ENCODE measurements around the gene KCNN2. TPM values are rescaled to one million over a fixed set of nuclear protein-coding genes. Genes with fewer than 3 reads are reported as not detected.

Gene KCNN2
- total and polyA plus RNA-seq, 2 of the 4 experiments (the other 2 are of a cell fraction), result 2.2 to 8.8 TPM

DNA sequence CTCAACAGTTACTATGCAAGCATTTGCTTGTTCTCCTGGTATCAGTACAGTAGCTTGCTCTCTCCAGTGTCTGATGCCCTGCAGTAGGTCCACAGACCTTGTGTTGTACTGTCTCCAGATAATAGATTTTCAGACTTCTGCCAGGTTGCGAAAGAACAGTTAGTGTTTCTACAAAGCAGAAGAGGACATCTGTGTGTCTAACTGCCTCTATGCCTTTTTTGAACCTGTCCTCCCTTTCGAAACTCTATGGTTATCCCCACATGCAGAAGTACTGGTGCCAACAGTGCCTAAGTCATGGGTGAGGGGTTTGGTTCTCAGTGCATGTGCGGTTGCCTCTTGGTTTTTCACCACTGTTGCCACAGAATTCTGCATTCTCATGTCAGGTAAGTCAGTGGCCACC is 45.9 kb downstream of the KCNN2 start:
- Histone ChIP-seq H3K18ac (ENCODE audit: low read depth, low read length) (no peak overlapping the region), H4K5ac (ENCODE audit: low read depth, low read length) (no peak overlapping the region), H3K23ac (ENCODE audit: low read depth, low read length) (no peak overlapping the region), H2BK20ac (ENCODE audit: low read depth, low read length) (no peak overlapping the region), H3K4me2 (ENCODE audit: low read depth, low read length) (no peak overlapping the region), H2BK120ac (ENCODE audit: low read depth, low read length) (no peak overlapping the region), H3K9me1 (ENCODE audit: insufficient read depth, low read length) (no peaks in the 10 kb centered on the region; the same call in 1 of the 2 replicates), H2BK5ac (ENCODE audit: low read depth, low read length, poor library complexity, severe bottlenecking) (no peak overlapping the region), H3K9me3 (ENCODE audit: control insufficient read depth, insufficient read depth, low read length) (no peaks in the 10 kb centered on the region), H3K36me3 (ENCODE audit: control insufficient read depth, insufficient read depth, low read length) (no peaks in the 10 kb centered on the region), H2AK5ac (ENCODE audit: low read depth, low read length) (no peak overlapping the region), H4K8ac (ENCODE audit: low read depth in 2 of 2, low read length in 2 of 2) (no peak overlapping the region), H3K56ac (ENCODE audit: extremely low read depth, insufficient read depth, low read length) (no peak overlapping the region), H3K9ac (ENCODE audit: low read depth, low read length) (no peak overlapping the region), H3K4me3 (ENCODE audit: insufficient read depth, low read depth, low read length) (no peak overlapping the region), H2AK9ac (replicated peaks; ENCODE audit: low read depth, low read length, poor library complexity) (no peak overlapping the region), H3K4ac (ENCODE audit: low read depth, low read length) (no peak overlapping the region), H3K14ac (replicated peaks; ENCODE audit: low read depth, low read length) (no peak overlapping the region), H2BK15ac (ENCODE audit: low read depth, low read length) (no peak overlapping the region), H4K91ac (ENCODE audit: insufficient read depth, low read depth, low read length) (no peak overlapping the region), H3K4me1 (ENCODE audit: control insufficient read depth, insufficient read depth, low read length) (peaks cover 4% of the 10 kb centered on the region; the same call in 1 of the 2 replicates), H4K20me1 (ENCODE audit: insufficient read depth, low read length) (no peaks in the 10 kb centered on the region), H3K27me3 (ENCODE audit: control insufficient read depth, insufficient read depth, low read length) (no peaks in the 10 kb centered on the region), H2AFZ (replicated peaks; ENCODE audit: low read length, poor library complexity) (no peak overlapping the region), H3K27ac (ENCODE audit: insufficient read depth, low read length) (no peak overlapping the region), H3K79me1 (ENCODE audit: low read depth in 1 of 2, low read length in 2 of 2) (no peaks in the 10 kb centered on the region)
- DNase-seq (no peak), ATAC-seq (ENCODE audit: low read depth) (no peak)
- intact Hi-C loops (cut with micrococcal nuclease), result no loop called here
- no TSS peak for BruUV-seq (replicated peaks)
- ChIA-PET POLR2A (ENCODE audit: unreplicated experiment) (no interaction called here), CTCF (no interaction called here)
- WGBS, 2 experiments (ENCODE audit: extremely low coverage in 2 of 2, insufficient read length in 1 of 2), result 100% methylated on average over 1 of the region's 3 CpGs; no CpG with 5 or more reads in 1 of the 2 experiments
- in situ Hi-C loops (cut with MboI; ENCODE audit: low sequenced_read_pairs), result no loop called here
- dilution Hi-C loops (cut with HindIII; ENCODE audit: low sequenced_read_pairs, unreplicated experiment), result no loop called here
- TF ChIP-seq RFX5 (IDR thresholded peaks at IDR 0.05; ENCODE audit: low read depth, low read length) (no peak), MAZ (IDR thresholded peaks at IDR 0.05; ENCODE audit: borderline replicate concordance, low read depth, low read length) (no peak), BHLHE40 (IDR thresholded peaks at IDR 0.05; ENCODE audit: low read depth, low read length) (no peak), CEBPB (IDR thresholded peaks at IDR 0.05; ENCODE audit: low read depth, low read length) (no peak), MXI1 (IDR thresholded peaks at IDR 0.05; ENCODE audit: borderline replicate concordance, low read depth, low read length) (no peak), CHD1 (IDR thresholded peaks at IDR 0.05; ENCODE audit: low read depth, low read length) (no peak), MAFK (IDR thresholded peaks at IDR 0.05; ENCODE audit: low read depth, low read length) (no peak), SMC3 (IDR thresholded peaks at IDR 0.05; ENCODE audit: low read depth, low read length) (no peak)

Data from IMR-90 (cell line).